Endothelial cell (in vitro differentiated cells): ENCODE results near the gene ZNF35. TPM values are rescaled to one million over a fixed set of nuclear protein-coding genes. Genes with fewer than 3 reads are reported as not detected.
"Not testable (repeated sequence)": the region's sequence is repeated elsewhere in the genome, so short reads cannot be mapped to it uniquely, and the experiment has no call there.

Experiments used
- DNase-seq: peaks from one replicate; pipeline ENCODE4 v3.0.0; 2021; ENCODE audit warnings: low spot score
- H3K27ac Mint-ChIP-seq: one replicate; pipeline ENCODE4 v1.8.0; 2021; ENCODE audit warnings: mixed read lengths, inconsistent platforms; ENCODE audit not compliant: unreplicated experiment
- H3K27me3 Mint-ChIP-seq: one replicate; pipeline ENCODE4 v1.8.0; 2021; ENCODE audit warnings: mild to moderate bottlenecking, moderate library complexity, mixed read lengths, inconsistent platforms; ENCODE audit not compliant: unreplicated experiment
- H3K36me3 Mint-ChIP-seq: one replicate; pipeline ENCODE4 v1.8.0; 2021; ENCODE audit warnings: mild to moderate bottlenecking, low read depth, mixed read lengths, inconsistent platforms; ENCODE audit not compliant: unreplicated experiment
- H3K4me1 Mint-ChIP-seq: one replicate; pipeline ENCODE4 v1.8.0; 2021; ENCODE audit warnings: mild to moderate bottlenecking, mixed read lengths, inconsistent platforms; ENCODE audit not compliant: unreplicated experiment
- H3K4me3 Mint-ChIP-seq: one replicate; pipeline ENCODE4 v1.8.0; 2021; ENCODE audit warnings: mild to moderate bottlenecking, mixed read lengths, inconsistent platforms; ENCODE audit not compliant: unreplicated experiment
- H3K9me3 Mint-ChIP-seq: one replicate; pipeline ENCODE4 v1.8.0; 2021; ENCODE audit warnings: mixed read lengths, inconsistent platforms; ENCODE audit not compliant: unreplicated experiment
- CTCF ChIP-seq: fragments of 200-600 bp; sonication (generic); IDR thresholded peaks from one replicate; pipeline ENCODE4 v1.5.0; 2021; ENCODE audit warnings: antibody characterized with exemption; ENCODE audit not compliant: unreplicated experiment
- total RNA-seq: library from RNA; stranded (reverse); fragmentation: NEBNext Ultra II Directional; extraction: Animal tissue kit (Norgen Biotek cat#: 25700); gene quantifications from one replicate; pipeline ENCODE4 v1.2.1, GENCODE V29; 2021; ENCODE audit not compliant: unreplicated experiment

The ZNF35 gene
- total RNA-seq, 1 donor from 2014 or later: 29.1 TPM

GRCh38 chr3:44666346-44666745, 17.8 kb downstream of the ZNF35 start:
- Mint-ChIP-seq H3K4me1 (peaks cover 3% of the 10 kb centered on the region), H3K4me3 (no peak overlapping the region), H3K36me3 (peaks cover 17% of the 10 kb centered on the region), H3K9me3 (no peaks in the 10 kb centered on the region), H3K27me3 (peaks cover 3% of the 10 kb centered on the region), H3K27ac (no peak overlapping the region)
- no peak for TF ChIP-seq CTCF
- no peak for DNase-seq

- no peak for TF ChIP-seq CTCF
- no peak for DNase-seq
- Mint-ChIP-seq H3K27me3 (peaks cover 3% of the 10 kb centered on the region), H3K9me3 (peaks cover 7% of the 10 kb centered on the region), H3K36me3 (peaks cover 23% of the 10 kb centered on the region), H3K4me1 (peaks cover 12% of the 10 kb centered on the region), H3K4me3 (no peak overlapping the region), H3K27ac (no peak overlapping the region)
Measured at GRCh38 chr3:44669760-44670159, 21.2 kb downstream of the ZNF35 start.

- DNase-seq, H3K27ac Mint-ChIP-seq, H3K4me3 Mint-ChIP-seq, H3K9me3 Mint-ChIP-seq, H3K27me3 Mint-ChIP-seq: not testable (repeated sequence)
- Mint-ChIP-seq H3K4me1 (peaks cover 12% of the 10 kb centered on the region), H3K36me3 (peaks cover 21% of the 10 kb centered on the region)
Measured at GRCh38 chr3:44673466-44673865, 24.9 kb downstream of the ZNF35 start.

- H3K36me3 Mint-ChIP-seq: peaks cover 21% of the 10 kb centered on the region
- peaks cover 12% of the 10 kb centered on the region for H3K4me1 Mint-ChIP-seq
- peaks cover 7% of the 10 kb centered on the region for H3K9me3 Mint-ChIP-seq
- H3K27me3 Mint-ChIP-seq: peaks cover 1% of the 10 kb centered on the region
- no peak for TF ChIP-seq CTCF
- DNase-seq: no peak
- peak overlapping the region; percentile 12 for H3K4me3 Mint-ChIP-seq
- H3K27ac Mint-ChIP-seq: peak overlapping the region; percentile 15
Measured at GRCh38 chr3:44674211-44674610, 25.7 kb downstream of the ZNF35 start.

- Mint-ChIP-seq H3K36me3 (peaks cover 29% of the 10 kb centered on the region), H3K4me1 (peaks cover 9% of the 10 kb centered on the region), H3K27me3 (no peaks in the 10 kb centered on the region), H3K27ac (no peak overlapping the region), H3K4me3 (no peak overlapping the region), H3K9me3 (no peaks in the 10 kb centered on the region)
- no peak for DNase-seq
- no peak for TF ChIP-seq CTCF
Measured at GRCh38 chr3:44678480-44679116, 30.1 kb downstream of the ZNF35 start.
